ENCODE data around the gene NR3C1. TPM values are rescaled to one million over a fixed set of nuclear protein-coding genes. Genes with fewer than 3 reads are reported as not detected.

Gene NR3C1
- total RNA-seq, 1 experiment from 2014 or later, result 16.0 TPM

- TF ChIP-seq ZBTB33 (IDR thresholded peaks at IDR 0.05; ENCODE audit: extremely low read depth, insufficient replicate concordance, low read length) (no peak), POLR2A (IDR thresholded peaks at IDR 0.05; ENCODE audit: borderline replicate concordance, extremely low read depth, insufficient read depth, insufficient read length) (no peak), SIN3A (IDR thresholded peaks at IDR 0.05; ENCODE audit: low read depth) (no peak), ELF1 (IDR thresholded peaks at IDR 0.05; ENCODE audit: borderline replicate concordance, low read depth) (no peak), EGR1 (IDR thresholded peaks at IDR 0.05; ENCODE audit: low read depth) (no peak), EZH2 (IDR thresholded peaks at IDR 0.05) (no peak), YY1 (IDR thresholded peaks at IDR 0.05; ENCODE audit: extremely low read depth, insufficient replicate concordance, low read depth, low read length) (no peak)
- TF ChIP-seq, protein P1, sequence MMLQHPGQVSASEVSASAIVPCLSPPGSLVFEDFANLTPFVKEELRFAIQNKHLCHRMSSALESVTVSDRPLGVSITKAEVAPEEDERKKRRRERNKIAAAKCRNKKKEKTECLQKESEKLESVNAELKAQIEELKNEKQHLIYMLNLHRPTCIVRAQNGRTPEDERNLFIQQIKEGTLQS (IDR thresholded peaks at IDR 0.05), result no peak
These were observed 7.7 kb downstream of the NR3C1 start (continued) for GRCh38 chr5:143395638-143396352.

DNA sequence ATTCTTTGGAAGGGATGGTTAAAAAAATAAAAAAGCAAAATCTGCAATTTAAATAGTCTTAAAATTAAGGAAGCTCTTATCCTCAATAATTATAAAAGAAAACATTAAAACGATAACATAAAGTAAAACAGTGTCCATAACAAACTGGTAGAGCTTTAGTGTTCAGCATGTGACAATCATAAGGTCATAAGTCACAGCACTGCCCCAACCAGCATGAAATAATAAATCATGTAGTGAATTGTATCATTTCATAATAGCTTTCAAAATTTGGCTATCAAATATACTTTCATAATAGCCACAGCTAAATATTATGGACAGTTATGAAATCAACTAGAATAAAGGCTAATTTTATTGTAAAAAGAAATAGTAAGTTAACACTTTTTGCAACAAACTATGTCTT is 10.0 kb downstream of the NR3C1 start:
- no peak overlapping the region for H3K9ac ChIP-seq (ENCODE audit: low read length)
- no peak overlapping the region for H3K4me3 ChIP-seq (replicated peaks in 1 of 2; ENCODE audit: low read depth in 1 of 2, low read length in 2 of 2)
- H3K9me2 ChIP-seq (ENCODE audit: insufficient read depth), result no peaks in the 10 kb centered on the region
- no peaks in the 10 kb centered on the region for H3K9me3 ChIP-seq (ENCODE audit: control insufficient read depth in 1 of 2, insufficient read depth in 1 of 2, low read depth in 1 of 2, low read length in 2 of 2)
- ChIA-PET POLR2A (no interaction called here), RAD21 (ENCODE audit: low non-redundant PET in 1 of 2, low total read pairs in 2 of 2, uncharacterized antibody in 2 of 2, unreplicated experiment in 2 of 2) (no interaction called here), CTCF (no interaction called here)
- H3K4me1 ChIP-seq (ENCODE audit: control insufficient read depth in 1 of 2, insufficient read depth in 2 of 2, low read length in 2 of 2), result no peaks in the 10 kb centered on the region; a peak in 1 of 4 replicates
- peaks cover 57% of the 10 kb centered on the region; the same call in 1 of the 2 replicates for H3K79me2 ChIP-seq (ENCODE audit: insufficient read depth, low read length)
- intact Hi-C loops (cut with micrococcal nuclease), result no loop called here
- no peak overlapping the region for H3K4me2 ChIP-seq (ENCODE audit: low read length)
- ATAC-seq (no peak), DNase-seq (ENCODE audit: low read depth, low spot score) (no peak)
- H3K27ac ChIP-seq (ENCODE audit: low read depth, low read length), result no peak overlapping the region
- H3K27me3 ChIP-seq (ENCODE audit: insufficient read depth, low read length), result no peaks in the 10 kb centered on the region
- H4K20me1 ChIP-seq (ENCODE audit: insufficient read depth), result no peaks in the 10 kb centered on the region
- no TSS peak for BruUV-seq (replicated peaks)
- no peak overlapping the region for H2AFZ ChIP-seq (ENCODE audit: low read depth, low read length, poor library complexity, severe bottlenecking)
- H3K36me3 ChIP-seq (ENCODE audit: control insufficient read depth in 1 of 2, insufficient read depth in 2 of 2, low read length in 2 of 2), result no peaks in the 10 kb centered on the region
- no peak for TF ChIP-seq EZH2phosphoT487 (IDR thresholded peaks at IDR 0.05; ENCODE audit: borderline replicate concordance)
- TF ChIP-seq EGR1 (IDR thresholded peaks at IDR 0.05; ENCODE audit: low read depth), result no peak

Measured in HCT116 (cell line).